HG02763 (cell line): ENCODE results near the gene SORCS2.

Experiments
- ATAC-seq: cut with Tn5 transposase; IDR thresholded peaks from one replicate; pipeline ENCODE4 v1.9.1; 2021; ENCODE audit warnings: mild to moderate bottlenecking, moderate library complexity; ENCODE audit not compliant: unreplicated experiment

Gene SORCS2

GRCh38 chr4:7299908-7300710 lies 107.8 kb downstream of the SORCS2 start:
- no peak for ATAC-seq

DNA sequence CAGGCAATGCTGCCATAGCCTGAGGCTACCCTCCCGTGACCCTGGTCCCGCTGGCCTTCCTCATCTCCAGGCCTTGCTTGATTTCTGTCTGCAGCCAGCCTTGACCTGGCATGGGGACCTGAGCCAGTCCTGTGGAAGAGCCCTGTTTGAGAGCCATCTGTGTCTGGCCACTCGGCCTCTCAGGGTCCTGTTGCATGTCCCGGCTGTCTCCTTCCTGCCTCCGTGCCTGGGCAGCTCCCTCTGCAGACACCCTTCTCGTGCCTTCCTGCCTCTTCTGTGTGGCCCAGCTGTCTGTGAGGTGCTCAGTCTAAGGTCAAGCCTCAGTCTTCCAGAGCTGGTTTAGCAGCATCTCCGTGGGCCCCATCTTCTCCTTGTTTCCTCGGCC lies 108.4 kb downstream of the SORCS2 start:
- ATAC-seq = no peak

- no peak for ATAC-seq
These were observed 108.9 kb downstream of the SORCS2 start for GRCh38 chr4:7301126-7301785.

DNA sequence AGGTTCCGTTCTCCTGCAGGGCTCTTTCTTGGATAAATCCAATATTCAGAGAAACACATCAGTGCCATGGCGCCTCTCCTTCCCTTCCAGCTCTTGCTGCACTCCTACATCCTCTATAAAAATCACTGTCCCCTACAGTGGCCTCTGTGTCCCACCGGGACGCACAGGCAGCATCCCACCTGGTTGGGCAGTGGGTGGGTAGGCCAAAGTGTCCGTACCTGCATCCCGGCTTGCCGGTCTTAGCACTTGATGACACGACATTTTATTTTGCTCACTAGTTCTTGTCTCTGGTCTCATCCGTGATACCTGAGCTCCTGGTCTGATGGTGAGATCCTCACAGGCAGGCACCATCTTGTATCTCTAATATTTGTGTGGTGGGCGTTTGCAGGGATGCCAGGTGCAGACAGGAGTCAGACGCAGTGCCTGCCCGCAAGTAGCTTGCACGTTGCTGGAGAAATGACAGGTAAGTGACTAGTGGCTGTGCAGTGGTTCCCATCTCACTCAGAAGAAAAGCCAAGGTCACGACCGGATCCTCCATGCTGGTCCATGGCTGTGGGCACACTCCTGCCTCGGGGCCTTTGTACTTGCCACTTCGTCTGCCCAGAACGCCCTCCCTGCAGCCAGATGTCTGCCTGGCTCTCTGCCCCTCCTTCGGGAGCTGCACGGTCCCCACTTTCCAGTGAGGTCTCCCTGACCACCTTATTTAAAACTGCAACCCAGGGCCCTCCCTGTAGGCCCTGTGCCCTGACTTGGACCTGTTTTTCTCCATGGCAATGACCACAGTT lies 109.7 kb downstream of the SORCS2 start:
- no peak for ATAC-seq

- ATAC-seq = no peak
These were observed 110.6 kb downstream of the SORCS2 start for GRCh38 chr4:7302781-7303404.

- no peak for ATAC-seq
These were observed 111.2 kb downstream of the SORCS2 start for GRCh38 chr4:7303561-7303960.

- ATAC-seq = no peak
These were observed 112.1 kb downstream of the SORCS2 start for GRCh38 chr4:7304436-7304835.

- ATAC-seq = no peak
These were observed 114.0 kb downstream of the SORCS2 start for GRCh38 chr4:7306021-7306965.

- ATAC-seq = no peak
These were observed 114.6 kb downstream of the SORCS2 start for GRCh38 chr4:7306986-7307385.

GRCh38 chr4:7307394-7308099 lies 115.2 kb downstream of the SORCS2 start:
- ATAC-seq = no peak

- no peak for ATAC-seq
These were observed 116.8 kb downstream of the SORCS2 start for GRCh38 chr4:7309181-7309580.

- no peak for ATAC-seq
These were observed 117.5 kb downstream of the SORCS2 start for GRCh38 chr4:7309636-7310390.

DNA sequence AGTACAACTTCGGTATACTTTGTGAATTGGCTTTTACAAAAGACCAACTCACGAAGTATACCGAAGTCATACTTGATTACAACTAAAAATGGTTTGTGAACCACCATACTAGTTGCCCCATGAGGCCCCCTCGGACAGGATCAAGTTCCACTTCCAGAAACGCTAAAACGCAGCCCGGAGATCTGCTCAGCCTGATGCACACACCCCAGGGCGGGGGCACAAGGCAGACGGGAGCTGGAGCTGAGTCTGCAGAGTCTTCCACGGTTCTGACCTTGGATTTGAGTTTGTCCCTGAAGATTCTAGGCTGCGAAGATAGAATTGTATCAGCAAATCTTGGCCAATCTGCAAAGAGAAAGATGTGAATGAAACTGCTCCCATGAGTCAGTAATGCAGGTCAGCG lies 118.1 kb downstream of the SORCS2 start:
- no peak for ATAC-seq

DNA sequence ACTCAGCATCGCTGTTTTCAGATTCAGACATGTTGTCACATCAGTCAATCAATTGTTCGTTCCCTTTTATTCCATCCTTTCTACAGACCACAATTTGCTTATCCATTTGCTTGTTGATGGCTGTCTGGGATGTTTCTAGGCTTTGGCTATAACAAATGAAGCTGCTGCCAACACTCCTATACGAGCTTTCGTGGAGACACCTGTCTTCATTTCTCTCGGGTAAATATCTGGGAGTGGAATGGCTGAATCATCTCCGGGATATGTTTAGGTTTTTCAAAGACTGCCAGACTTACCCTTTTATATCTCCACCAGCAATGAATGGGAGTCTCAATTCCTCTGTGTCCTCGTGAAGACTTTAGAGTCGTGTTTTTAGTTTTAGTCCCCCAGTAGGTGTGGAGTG lies 118.9 kb downstream of the SORCS2 start:
- ATAC-seq = no peak

DNA sequence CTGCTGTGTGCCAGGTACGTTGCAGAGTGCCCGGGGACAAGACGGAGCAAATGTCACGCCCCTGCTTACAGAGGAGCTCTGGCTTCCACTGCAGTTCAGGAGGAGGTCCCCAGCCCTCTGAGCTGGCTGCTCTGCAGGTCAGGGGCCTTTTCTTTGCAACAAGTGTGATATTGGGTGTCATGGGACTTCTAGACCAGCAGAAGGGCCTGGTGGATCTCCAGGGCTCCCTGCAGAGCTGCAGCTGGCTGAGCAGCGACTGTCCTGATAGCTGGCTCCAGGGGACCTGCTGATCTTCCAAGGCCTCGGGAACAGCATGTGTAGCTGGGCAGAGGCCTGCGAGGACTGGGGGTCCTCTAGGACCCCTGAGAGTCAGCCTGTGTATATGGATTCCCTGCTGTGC lies 120.4 kb downstream of the SORCS2 start:
- ATAC-seq = no peak

GRCh38 chr4:7313347-7313811 lies 121.0 kb downstream of the SORCS2 start:
- no peak for ATAC-seq

DNA sequence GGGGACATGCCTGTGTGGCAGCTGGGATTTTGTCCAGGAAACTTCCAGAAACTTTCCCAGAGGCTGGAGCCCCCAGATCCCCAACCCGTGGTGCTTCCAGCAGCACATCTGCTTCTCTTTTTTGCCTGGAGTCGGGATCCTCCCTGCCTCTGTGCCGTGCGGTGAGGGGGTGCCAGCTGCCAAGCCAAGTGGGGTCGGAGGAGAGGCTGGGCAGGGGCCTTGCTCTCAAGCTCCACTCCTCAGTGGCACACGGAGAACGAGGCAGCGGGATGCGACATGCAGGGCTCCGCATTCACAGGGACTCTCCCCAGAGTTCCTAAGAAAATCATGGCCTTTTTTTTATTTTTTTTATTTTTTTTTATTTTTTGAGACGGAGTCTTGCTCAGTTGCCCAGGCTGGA lies 121.7 kb downstream of the SORCS2 start:
- no peak for ATAC-seq

GRCh38 chr4:7315286-7315685 lies 122.9 kb downstream of the SORCS2 start:
- ATAC-seq = no peak

DNA sequence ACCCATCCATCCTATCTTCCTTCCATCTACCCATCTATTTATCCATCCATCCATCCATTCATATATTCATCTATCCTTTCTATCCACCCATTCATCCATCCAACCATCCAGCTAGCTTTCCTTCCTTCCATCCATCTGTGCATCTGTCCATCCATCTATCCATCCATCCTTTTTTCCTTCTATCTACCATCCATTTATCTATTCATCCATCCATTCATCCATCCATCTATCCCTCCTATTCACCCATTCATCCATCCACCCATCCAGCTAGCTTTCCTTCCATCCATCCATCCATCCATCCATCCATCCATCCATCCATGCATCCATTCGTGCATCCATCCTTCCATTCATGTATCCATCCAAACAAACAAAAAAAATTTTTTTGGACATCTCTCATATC lies 123.6 kb downstream of the SORCS2 start:
- no peak for ATAC-seq
